Measurements from ENCODE around the gene MAPKAP1.

- no peak for TF ChIP-seq CTCF (IDR thresholded peaks at IDR 0.05; ENCODE audit: low read depth, low read length, poor library complexity, severe bottlenecking)
- TF ChIP-seq EZH2phosphoT487 (IDR thresholded peaks at IDR 0.05; ENCODE audit: borderline replicate concordance, low read length) = no peak
Observed at GRCh38 chr9:125637241-125637640, 69.8 kb downstream of the MAPKAP1 start.
